GM12872 (cell line): Measurements from ENCODE around the gene MAML1.

Source experiments
- TF ChIP-seq, protein P1 (sequence below): IDR thresholded peaks from 3 replicates; pipeline ENCODE4 v1.5.1; 2011; ENCODE audit warnings: low read depth, mild to moderate bottlenecking, low read length, moderate library complexity; ENCODE audit not compliant: insufficient read depth

Gene MAML1

DNA sequence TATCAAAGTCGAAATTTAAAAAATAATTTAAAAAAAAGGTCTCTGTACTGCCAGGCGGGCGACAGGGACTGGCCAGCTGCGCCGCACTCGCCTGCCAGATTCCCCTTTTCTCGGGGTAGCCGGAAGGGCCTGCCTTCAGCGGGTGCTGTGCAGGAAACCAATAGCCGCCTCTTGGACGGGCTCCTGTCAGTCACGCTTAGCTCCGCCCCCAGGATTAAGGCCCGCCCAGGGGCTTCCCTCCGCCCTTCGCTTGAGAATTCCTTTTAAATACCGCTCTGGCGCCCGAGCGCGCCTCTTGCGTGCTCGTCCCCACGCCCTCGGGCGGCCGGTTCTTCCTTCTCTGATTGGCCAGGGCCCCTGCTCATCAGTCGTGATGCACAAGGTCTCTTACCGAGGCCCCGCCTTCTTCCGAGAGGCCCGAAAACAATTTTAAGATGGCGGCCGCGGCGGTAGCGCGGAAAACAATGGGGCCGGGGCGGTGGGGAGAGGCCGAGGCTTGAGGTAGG is at the start of gene MAML1:
Gene MAML1 (plus strand): TSS at position 411 of the 506 bp plus-strand sequence. CDS start 291 bp downstream, outside the sequence.
- TF ChIP-seq, protein P1, sequence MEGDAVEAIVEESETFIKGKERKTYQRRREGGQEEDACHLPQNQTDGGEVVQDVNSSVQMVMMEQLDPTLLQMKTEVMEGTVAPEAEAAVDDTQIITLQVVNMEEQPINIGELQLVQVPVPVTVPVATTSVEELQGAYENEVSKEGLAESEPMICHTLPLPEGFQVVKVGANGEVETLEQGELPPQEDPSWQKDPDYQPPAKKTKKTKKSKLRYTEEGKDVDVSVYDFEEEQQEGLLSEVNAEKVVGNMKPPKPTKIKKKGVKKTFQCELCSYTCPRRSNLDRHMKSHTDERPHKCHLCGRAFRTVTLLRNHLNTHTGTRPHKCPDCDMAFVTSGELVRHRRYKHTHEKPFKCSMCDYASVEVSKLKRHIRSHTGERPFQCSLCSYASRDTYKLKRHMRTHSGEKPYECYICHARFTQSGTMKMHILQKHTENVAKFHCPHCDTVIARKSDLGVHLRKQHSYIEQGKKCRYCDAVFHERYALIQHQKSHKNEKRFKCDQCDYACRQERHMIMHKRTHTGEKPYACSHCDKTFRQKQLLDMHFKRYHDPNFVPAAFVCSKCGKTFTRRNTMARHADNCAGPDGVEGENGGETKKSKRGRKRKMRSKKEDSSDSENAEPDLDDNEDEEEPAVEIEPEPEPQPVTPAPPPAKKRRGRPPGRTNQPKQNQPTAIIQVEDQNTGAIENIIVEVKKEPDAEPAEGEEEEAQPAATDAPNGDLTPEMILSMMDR = no peak

GRCh38 chr5:179694561-179694960 is 38.1 kb upstream of the MAML1 start:
- TF ChIP-seq, protein P1 = no peak

DNA sequence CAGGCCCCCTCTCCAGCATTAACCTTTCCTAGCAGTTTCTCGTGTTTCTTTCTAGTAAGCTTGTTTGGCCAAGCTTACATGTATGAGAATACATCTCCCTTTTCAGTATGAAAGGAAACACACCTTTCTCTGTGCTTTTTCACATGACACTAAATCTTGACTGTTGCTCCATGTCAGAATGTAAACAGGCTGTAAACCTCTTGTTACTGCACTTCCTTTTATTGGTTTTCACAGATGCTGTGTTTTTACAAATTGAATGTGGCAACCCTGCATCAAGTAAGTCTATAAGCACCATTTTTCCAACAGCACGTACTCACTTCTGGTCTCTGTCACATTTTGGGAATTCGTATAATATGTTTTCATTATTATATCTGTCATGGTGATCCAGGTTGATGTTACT is 36.0 kb upstream of the MAML1 start:
- TF ChIP-seq, protein P1 = no peak

DNA sequence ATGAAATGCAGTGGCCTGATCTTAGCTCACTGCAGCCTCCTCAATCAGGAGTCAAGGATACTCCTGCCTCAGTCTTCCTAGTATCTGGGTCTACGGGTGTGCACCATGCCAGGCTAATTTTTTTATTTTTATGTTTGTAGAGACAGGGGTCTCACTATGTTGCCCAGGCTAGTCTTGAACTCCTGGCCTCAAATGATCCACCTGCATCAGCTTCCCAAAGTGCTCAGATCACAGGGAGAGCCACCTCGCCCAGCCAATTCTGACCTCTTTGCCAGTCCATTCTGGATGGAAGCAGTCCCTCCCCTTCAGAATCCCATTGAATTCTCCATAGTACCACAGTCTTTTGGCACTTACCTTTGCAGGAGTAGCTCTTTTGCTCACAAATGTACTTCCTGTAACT is 35.5 kb upstream of the MAML1 start:
- TF ChIP-seq, protein P1 = no peak

DNA sequence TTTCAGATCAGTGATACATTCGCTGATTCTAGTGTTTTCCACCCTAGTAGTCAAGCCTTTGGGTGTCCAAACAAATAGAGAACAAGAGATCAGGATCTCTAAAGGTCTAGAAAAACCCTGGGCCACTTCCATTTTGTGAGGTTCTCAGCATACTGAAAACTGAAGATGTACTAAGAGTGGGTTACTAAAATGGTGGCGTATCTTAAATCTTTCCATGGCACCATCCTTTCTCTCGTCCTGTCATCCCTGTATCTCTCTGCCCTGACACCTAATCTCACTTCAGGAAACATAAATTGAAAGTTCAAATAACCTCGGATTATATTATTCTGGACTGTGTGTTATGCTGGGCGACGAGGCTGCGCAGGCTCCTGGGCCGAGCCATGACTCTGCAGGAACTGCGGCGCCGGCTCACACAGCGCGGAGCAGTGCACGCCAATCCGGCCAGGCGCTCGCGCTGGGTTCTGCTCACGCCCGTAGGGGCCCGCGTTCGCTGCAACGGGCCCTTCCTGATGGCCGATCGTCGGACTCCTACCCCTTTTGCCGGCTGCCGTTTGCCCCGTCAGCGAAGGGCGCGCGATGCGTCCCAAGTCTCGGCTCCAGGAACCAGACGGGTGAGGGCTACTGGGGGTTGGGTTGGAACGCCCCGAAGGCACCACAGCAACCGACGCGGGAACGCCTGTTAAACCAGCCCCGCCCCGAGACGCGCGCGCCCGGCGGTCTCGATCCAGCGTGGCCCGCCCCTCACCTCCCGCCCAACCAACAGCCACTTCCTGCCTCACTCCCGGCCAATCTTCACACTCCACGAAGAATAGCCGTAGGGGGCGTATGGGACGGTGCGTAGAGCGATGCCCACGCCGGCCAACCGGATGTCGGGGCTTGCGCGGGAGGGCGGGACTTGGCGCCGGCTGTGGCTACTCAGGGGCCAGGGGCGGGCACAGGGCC is 34.4 kb upstream of the MAML1 start:
- TF ChIP-seq, protein P1 = no peak

- TF ChIP-seq, protein P1 = no peak
These were observed 33.5 kb upstream of the MAML1 start, which contains the start of gene CANX for GRCh38 chr5:179698935-179699615. Gene CANX, plus strand, starts transcription at chr5:179698967. Its CDS starts 6,715 bp downstream, at chr5:179705682.

DNA sequence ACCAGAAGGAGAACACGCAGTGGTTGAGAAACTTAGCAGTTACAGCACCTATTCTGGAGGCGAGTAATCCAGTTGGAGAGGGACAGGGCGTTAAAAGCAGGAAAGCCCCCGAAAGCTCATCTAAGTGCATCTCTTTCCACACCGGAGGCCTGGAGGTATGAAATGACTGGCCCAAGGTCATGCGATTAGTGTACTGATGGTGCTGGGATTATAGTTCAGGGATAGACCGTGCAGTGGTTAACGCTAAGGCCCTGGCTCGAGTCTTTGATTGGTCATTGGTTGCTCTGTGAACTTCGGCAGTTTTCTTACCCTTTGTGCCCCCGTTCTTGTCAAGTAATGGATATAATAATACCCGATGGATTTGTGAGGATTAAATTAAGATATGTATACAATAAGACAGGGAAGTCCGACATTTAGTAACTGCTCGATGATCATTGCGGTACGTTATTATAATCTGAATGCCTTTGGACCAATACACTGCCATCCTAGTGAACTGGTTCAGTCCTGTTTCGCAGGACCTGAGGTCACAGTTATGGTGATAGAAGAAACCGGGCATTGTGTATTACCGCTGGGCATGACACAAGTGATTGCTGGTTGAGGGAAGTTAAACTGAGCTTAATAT is 32.9 kb upstream of the MAML1 start:
- TF ChIP-seq, protein P1 = no peak
